Right atrium auricular region (tissue), 2 donors: ENCODE data around the gene TSC1. TPM values are rescaled to one million over a fixed set of nuclear protein-coding genes. Genes with fewer than 3 reads are reported as not detected.

Source experiments
- DNase-seq: peaks from one replicate; pipeline ENCODE4 v3.0.0-alpha.2; 2019; ENCODE audit warnings: low spot score
- H3K27ac ChIP-seq, 2 donors: fragments of 200-600 bp; sonication (generic); 1 replicate in 1 of 2; 2 replicates in 1 of 2; pipeline ENCODE4 v1.5.1; 2016 to 2019
- H3K27me3 ChIP-seq, 2 donors: fragments of 200-600 bp; sonication (generic); one replicate each; pipeline versions ENCODE4 v1.5.1 to v1.6.0; 2017 to 2019
- H3K36me3 ChIP-seq: fragments of 200-600 bp; sonication (generic); one replicate; pipeline ENCODE4 v1.5.1; 2016
- H3K4me1 ChIP-seq, 2 donors: fragments of 200-600 bp; sonication (generic); one replicate each; pipeline versions ENCODE4 v1.5.1 to v1.6.0; 2017 to 2019
- H3K4me3 ChIP-seq, 2 donors: fragments of 200-600 bp; sonication (generic); 1 replicate in 1 of 2; 2 replicates in 1 of 2; pipeline ENCODE4 v1.5.1; 2017 to 2019; ENCODE audit warnings: mild to moderate bottlenecking in 1 of 2, moderate library complexity in 1 of 2
- H3K9me3 ChIP-seq, 2 donors: fragments of 200-600 bp; sonication (generic); one replicate each; pipeline ENCODE4 v1.5.1; 2019
- total RNA-seq, 2 donors: library from RNA; depleted of rRNA; stranded (reverse); fragments of >200 nt; gene quantifications; one replicate each; pipeline ENCODE4 v1.1.0, GENCODE V29; 2016
- TF ChIP-seq, protein P1 (sequence below), 2 donors: fragments of 200-600 bp; sonication (generic); IDR thresholded peaks; one replicate each; pipeline ENCODE4 v1.5.1; 2019; ENCODE audit warnings: antibody characterized with exemption in 2 of 2

TSC1 gene
- total RNA-seq, 2 donors from 2014 or later = 27.6 to 36.4 TPM

DNA sequence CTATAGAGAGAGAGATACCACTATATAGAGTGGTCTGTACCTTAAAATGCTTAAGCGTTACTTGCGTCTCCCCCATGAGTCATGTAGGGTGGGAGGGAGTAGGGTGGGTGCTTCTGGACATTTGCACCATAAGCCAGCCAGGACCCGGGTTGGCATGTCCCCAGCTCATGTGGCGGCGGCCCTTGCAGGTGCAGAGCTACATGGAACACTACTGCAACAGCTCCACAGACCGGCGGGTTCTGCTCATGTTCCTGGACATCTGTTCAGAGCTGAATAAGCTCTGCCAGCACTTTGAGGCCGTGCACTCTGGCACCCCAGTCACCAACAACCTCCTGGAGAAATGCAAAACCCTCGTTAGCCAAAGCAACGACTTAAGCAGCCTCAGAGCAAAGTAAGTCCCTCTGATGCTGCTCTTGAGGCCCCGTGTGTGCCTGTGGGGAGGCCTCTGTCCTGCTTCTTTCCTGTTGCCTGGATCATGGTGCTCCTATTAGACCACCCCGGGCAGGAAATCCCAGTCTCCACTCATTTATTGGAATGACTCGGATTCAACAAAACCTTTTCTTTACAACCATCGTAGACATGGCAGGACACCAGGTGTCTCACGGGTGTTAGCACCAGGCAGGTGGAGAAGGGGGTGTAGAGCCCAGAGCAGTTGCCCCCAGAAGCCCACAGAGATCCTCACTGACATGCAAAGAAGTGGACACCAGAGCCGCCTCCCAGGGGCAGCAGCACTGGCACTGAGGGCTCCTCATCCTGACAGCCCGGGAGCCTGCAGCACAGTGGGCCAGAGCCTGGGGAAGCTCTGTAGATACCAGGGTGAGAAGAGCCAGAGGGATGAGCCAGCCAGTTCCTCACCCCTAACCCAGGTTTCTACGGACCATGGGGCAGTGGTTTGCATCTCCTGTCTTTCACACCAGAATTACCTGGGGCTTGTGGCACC lies 57.0 kb downstream of the TSC1 start:
- TF ChIP-seq, protein P1, sequence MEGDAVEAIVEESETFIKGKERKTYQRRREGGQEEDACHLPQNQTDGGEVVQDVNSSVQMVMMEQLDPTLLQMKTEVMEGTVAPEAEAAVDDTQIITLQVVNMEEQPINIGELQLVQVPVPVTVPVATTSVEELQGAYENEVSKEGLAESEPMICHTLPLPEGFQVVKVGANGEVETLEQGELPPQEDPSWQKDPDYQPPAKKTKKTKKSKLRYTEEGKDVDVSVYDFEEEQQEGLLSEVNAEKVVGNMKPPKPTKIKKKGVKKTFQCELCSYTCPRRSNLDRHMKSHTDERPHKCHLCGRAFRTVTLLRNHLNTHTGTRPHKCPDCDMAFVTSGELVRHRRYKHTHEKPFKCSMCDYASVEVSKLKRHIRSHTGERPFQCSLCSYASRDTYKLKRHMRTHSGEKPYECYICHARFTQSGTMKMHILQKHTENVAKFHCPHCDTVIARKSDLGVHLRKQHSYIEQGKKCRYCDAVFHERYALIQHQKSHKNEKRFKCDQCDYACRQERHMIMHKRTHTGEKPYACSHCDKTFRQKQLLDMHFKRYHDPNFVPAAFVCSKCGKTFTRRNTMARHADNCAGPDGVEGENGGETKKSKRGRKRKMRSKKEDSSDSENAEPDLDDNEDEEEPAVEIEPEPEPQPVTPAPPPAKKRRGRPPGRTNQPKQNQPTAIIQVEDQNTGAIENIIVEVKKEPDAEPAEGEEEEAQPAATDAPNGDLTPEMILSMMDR (IDR thresholded peaks at IDR 0.05) = no peak
- DNase-seq = no peak
- Histone ChIP-seq H3K4me1 (no peaks in the 10 kb centered on the region), H3K9me3 (no peaks in the 10 kb centered on the region), H3K27ac (no peak overlapping the region), H3K27me3 (no peaks in the 10 kb centered on the region), H3K36me3 (peaks cover 7% of the 10 kb centered on the region), H3K4me3 (no peak overlapping the region)

DNA sequence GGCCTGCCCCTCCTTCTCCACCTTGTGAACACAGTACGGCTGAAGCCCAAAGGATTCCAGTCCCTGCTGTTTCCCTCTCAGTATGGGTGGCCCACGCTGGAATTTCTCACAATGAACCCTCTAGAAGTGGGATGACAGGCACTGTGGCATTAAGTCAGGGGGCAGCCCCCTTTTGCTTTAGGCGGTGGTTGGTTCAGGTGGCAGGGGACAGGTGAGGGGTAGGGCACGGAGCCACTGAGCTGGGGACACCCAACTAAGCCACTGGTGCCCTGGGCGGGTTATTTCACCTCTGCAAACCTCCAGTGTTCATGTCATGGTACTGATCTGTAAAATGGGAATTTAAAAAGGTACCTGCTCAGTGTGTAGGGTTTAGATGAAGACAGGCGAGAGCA lies 58.1 kb downstream of the TSC1 start:
- DNase-seq = no peak
- H3K36me3 ChIP-seq = no peaks in the 10 kb centered on the region

DNA sequence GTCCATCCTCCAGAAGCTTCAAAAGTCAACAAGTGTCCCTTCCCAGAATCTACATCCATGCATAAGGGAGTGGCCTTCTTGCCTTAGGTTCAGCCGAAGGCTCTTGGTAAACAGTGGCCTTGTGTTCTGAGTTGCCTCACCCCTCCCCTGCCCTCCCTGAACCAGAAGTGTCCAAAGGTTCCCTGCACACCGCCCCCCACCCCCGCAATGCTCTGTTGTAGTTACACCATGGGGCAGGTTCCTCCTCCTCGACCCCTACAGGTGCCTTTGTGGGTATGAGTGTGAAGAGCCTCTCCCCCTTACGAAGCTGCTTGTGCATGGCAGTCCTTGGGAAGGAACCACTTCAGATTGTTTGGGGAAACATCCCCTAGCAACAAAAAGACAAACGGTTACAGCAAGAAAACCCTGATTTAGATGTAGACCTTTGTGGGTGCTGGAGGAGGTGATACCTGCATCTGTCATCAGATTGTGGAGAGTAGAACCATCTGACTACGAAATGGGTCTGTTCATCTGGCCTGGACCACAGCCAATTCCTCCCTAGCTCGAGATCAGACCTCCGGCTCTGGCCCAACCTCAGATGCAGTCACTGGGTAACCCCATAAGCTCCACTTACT lies 58.6 kb downstream of the TSC1 start:
- TF ChIP-seq, protein P1 (IDR thresholded peaks at IDR 0.05) = no peak
- H3K27ac ChIP-seq = no peak overlapping the region
- no peaks in the 10 kb centered on the region for H3K36me3 ChIP-seq
- H3K4me3 ChIP-seq = no peak overlapping the region
- H3K4me1 ChIP-seq = no peaks in the 10 kb centered on the region
- no peak for DNase-seq
- H3K27me3 ChIP-seq = no peaks in the 10 kb centered on the region
- no peaks in the 10 kb centered on the region for H3K9me3 ChIP-seq

More for the DNA sequence above, 58.1 kb downstream of the TSC1 start:
- TF ChIP-seq, protein P1 (IDR thresholded peaks at IDR 0.05) = no peak
- no peaks in the 10 kb centered on the region for H3K27me3 ChIP-seq
- H3K4me3 ChIP-seq = no peak overlapping the region
- no peak overlapping the region for H3K27ac ChIP-seq
- H3K9me3 ChIP-seq = no peaks in the 10 kb centered on the region
- no peaks in the 10 kb centered on the region for H3K4me1 ChIP-seq

DNA sequence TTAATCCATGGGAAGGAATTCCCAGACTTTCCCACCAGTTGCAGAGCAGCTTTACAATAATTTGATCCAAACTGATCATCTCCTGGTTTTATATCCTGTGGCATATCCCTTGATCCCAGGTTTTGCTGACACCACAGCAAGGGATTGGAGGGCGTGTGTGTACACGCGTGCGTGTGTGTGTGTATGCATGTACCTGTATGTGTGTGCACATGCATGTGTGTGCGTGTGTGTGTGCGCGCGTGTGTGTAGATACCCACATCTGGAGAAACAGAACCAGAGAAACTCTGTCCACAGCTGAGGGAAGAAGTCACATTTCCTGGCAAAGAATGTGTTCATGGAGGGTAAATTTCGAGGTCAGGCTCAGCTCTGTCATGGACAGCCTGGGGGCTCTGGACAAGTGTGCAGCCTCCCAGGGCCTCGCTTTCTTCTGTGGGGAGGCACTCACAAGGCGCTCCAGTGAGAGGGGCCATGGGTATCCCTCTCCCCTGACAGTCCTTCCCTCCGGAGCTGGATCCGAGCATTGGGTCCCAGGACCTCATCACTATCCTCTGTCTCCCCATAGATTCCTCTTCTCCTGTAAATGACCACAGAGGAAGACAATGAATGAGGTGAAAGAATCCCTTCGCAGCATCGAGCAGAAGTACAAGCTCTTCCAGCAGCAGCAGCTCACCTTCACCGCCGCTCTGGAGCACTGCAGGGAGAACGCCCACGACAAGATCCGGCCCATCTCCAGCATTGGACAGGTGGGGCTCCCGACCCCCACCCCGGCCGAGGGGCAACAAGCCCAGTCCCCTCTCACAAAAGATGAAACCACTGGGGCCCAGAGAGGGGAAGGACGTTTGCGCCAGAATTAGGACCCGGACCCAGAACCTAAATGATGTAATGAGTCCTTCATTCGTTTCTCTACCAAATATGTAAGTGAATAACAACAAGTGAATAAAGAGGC lies 60.8 kb downstream of the TSC1 start:
- Histone ChIP-seq H3K4me3 (no peak overlapping the region), H3K27me3 (no peaks in the 10 kb centered on the region), H3K27ac (no peak overlapping the region), H3K36me3 (no peaks in the 10 kb centered on the region), H3K4me1 (peaks cover 0 to 10% of the 10 kb centered on the region in 2 donors), H3K9me3 (no peaks in the 10 kb centered on the region)
- no peak for DNase-seq
- TF ChIP-seq, protein P1 (IDR thresholded peaks at IDR 0.05) = no peak

DNA sequence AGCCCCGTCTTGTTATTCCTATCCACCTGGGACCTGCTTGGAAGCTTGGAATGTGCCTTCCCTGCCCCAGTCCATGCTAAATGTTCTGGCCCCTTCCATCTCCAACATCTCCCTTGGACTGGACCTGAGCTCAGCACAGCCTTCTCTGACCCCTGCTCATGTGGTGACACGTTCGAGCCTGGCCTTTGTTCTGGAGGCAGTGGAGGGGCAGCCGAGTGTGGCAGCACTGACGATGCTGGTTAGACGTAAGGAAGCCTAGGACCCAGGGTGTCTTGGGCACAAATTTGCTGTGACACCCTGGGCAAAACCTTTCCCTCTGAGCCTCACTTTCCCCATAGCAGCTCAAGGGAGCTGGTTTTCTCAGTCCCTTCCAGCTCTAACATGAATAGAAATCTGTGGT lies 61.8 kb downstream of the TSC1 start:
- no peak for DNase-seq
- Histone ChIP-seq H3K4me1 (peaks cover 0 to 14% of the 10 kb centered on the region in 2 donors), H3K27ac (no peak overlapping the region), H3K36me3 (no peaks in the 10 kb centered on the region), H3K4me3 (no peak overlapping the region), H3K9me3 (no peaks in the 10 kb centered on the region), H3K27me3 (no peaks in the 10 kb centered on the region)
- TF ChIP-seq, protein P1 (IDR thresholded peaks at IDR 0.05) = no peak
